Neural cell (in vitro differentiated cells): ENCODE results near the gene IDH1. TPM values are rescaled to one million over a fixed set of nuclear protein-coding genes. Genes with fewer than 3 reads are reported as not detected.

Experiments
- H2AFZ ChIP-seq: fragments of 200-600, 300-800 bp; sonication (generic), shearing (Covaris generic); 2 replicates; pipeline ENCODE4 v1.6.0; 2014; ENCODE audit warnings: low read depth, mild to moderate bottlenecking, antibody characterized with exemption, low read length, moderate library complexity
- H3F3A ChIP-seq: fragments of 200-600 bp; shearing (Covaris generic); 2 replicates; pipeline ENCODE4 v1.6.1; 2016; ENCODE audit warnings: mild to moderate bottlenecking, moderate library complexity, mixed read lengths, antibody characterized with exemption, low read length; ENCODE audit not compliant: insufficient read depth, poor library complexity, severe bottlenecking
- H3K27ac ChIP-seq: fragments of 200-600, 300-800 bp; sonication (generic), shearing (Covaris generic); 2 replicates; pipeline ENCODE4 v1.5.1; 2014; ENCODE audit warnings: mild to moderate bottlenecking, low read length, moderate library complexity
- H3K27me3 ChIP-seq: fragments of 300-800, 200-600 bp; sonication (generic), shearing (Covaris generic); 2 replicates; pipeline ENCODE4 v1.6.0; 2014; ENCODE audit warnings: mild to moderate bottlenecking, low read depth, low read length, moderate library complexity; ENCODE audit not compliant: insufficient read depth
- H3K36me3 ChIP-seq: fragments of 300-800, 200-600 bp; sonication (generic), shearing (Covaris generic); 2 replicates; pipeline ENCODE4 v1.5.1; 2014; ENCODE audit warnings: mild to moderate bottlenecking, antibody characterized with exemption, low read length, moderate library complexity; ENCODE audit not compliant: insufficient read depth
- H3K4me2 ChIP-seq: fragments of 300-800, 200-600 bp; sonication (generic), shearing (Covaris generic); 2 replicates; pipeline ENCODE4 v1.6.0; 2014; ENCODE audit warnings: mild to moderate bottlenecking, low read length
- H3K4me3 ChIP-seq: fragments of 300-800, 200-600 bp; sonication (generic), shearing (Covaris generic); 2 replicates; pipeline ENCODE4 v1.5.1; 2014; ENCODE audit warnings: mild to moderate bottlenecking, low read length, moderate library complexity
- H3K79me2 ChIP-seq: fragments of 200-600 bp; shearing (Covaris generic); replicated peaks from 2 replicates; pipeline ENCODE4 v1.6.0; 2014; ENCODE audit warnings: mild to moderate bottlenecking, low read length, moderate library complexity; ENCODE audit not compliant: insufficient read depth
- H3K9ac ChIP-seq: fragments of 300-800, 200-600 bp; sonication (generic), shearing (Covaris generic); 2 replicates; pipeline ENCODE4 v1.6.1; 2016; ENCODE audit warnings: mild to moderate bottlenecking, low read length, mixed read lengths
- H3K9me2 ChIP-seq: fragments of 200-600 bp; shearing (Covaris generic); 2 replicates; pipeline ENCODE4 v1.6.1; 2016; ENCODE audit warnings: mild to moderate bottlenecking, low read length, mixed read lengths; ENCODE audit not compliant: insufficient read depth
- H3K9me3 ChIP-seq: fragments of 200-600, 300-800 bp; sonication (generic), shearing (Covaris generic); 2 replicates; pipeline ENCODE4 v1.6.1; 2016; ENCODE audit warnings: mild to moderate bottlenecking, mixed run types, low read length, moderate library complexity, mixed read lengths
- H4K20me1 ChIP-seq: fragments of 200-600 bp; shearing (Covaris generic); 2 replicates; pipeline ENCODE4 v1.6.1; 2016; ENCODE audit warnings: mild to moderate bottlenecking, mixed run types; ENCODE audit not compliant: insufficient read depth
- EP300 ChIP-seq: fragments of 450-650 bp; conservative IDR thresholded peaks from 2 replicates; pipeline ENCODE4 v1.6.1; 2014; ENCODE audit warnings: antibody characterized with exemption, mild to moderate bottlenecking, moderate library complexity; ENCODE audit not compliant: poor library complexity, severe bottlenecking
- EZH2 ChIP-seq: fragments of 200-600, 300-800 bp; shearing (Covaris generic), sonication (generic); IDR thresholded peaks from 2 replicates; pipeline ENCODE4 v1.6.1; 2014; ENCODE audit warnings: antibody characterized with exemption, low read length, borderline replicate concordance, mild to moderate bottlenecking; ENCODE audit not compliant: insufficient read depth, poor library complexity, severe bottlenecking
- MXI1 ChIP-seq: fragments of 450-650 bp; conservative IDR thresholded peaks from 2 replicates; pipeline ENCODE4 v1.6.1; 2014; ENCODE audit warnings: antibody characterized with exemption, mild to moderate bottlenecking; ENCODE audit not compliant: poor library complexity, severe bottlenecking
- POLR2AphosphoS5 ChIP-seq: IDR thresholded peaks from 2 replicates; pipeline ENCODE4 v1.6.1; 2012
- RAD21 ChIP-seq: fragments of 450-650 bp; conservative IDR thresholded peaks from 2 replicates; pipeline ENCODE4 v1.6.1; 2014; ENCODE audit warnings: antibody characterized with exemption, mild to moderate bottlenecking, moderate library complexity
- SMC3 ChIP-seq: fragments of 450-650 bp; conservative IDR thresholded peaks from 2 replicates; pipeline ENCODE4 v1.6.1; 2014; ENCODE audit warnings: antibody characterized with exemption, mild to moderate bottlenecking, moderate library complexity; ENCODE audit not compliant: poor library complexity
- TAF1 ChIP-seq: IDR thresholded peaks from 2 replicates; pipeline ENCODE4 v1.6.1; 2012; ENCODE audit warnings: low read depth
- polyA plus RNA-seq: library from polyadenylated mRNA; depleted of rRNA; stranded (reverse); fragments of >200 nt; gene quantifications from 2 replicates; pipeline ENCODE4 v1.2.3, GENCODE V29; 2014
- TF ChIP-seq, protein P1 (sequence below): IDR thresholded peaks from 2 replicates; pipeline ENCODE4 v1.6.1; 2012; ENCODE audit warnings: borderline replicate concordance
- TF ChIP-seq, protein P2 (sequence below): fragments of 450-650 bp; IDR thresholded peaks from 2 replicates; pipeline ENCODE4 v1.5.1; 2014; ENCODE audit warnings: antibody characterized with exemption, mild to moderate bottlenecking, moderate library complexity; ENCODE audit not compliant: poor library complexity, severe bottlenecking

Gene IDH1
- polyA plus RNA-seq, 1 donor from 2014 or later: 354 TPM

DNA sequence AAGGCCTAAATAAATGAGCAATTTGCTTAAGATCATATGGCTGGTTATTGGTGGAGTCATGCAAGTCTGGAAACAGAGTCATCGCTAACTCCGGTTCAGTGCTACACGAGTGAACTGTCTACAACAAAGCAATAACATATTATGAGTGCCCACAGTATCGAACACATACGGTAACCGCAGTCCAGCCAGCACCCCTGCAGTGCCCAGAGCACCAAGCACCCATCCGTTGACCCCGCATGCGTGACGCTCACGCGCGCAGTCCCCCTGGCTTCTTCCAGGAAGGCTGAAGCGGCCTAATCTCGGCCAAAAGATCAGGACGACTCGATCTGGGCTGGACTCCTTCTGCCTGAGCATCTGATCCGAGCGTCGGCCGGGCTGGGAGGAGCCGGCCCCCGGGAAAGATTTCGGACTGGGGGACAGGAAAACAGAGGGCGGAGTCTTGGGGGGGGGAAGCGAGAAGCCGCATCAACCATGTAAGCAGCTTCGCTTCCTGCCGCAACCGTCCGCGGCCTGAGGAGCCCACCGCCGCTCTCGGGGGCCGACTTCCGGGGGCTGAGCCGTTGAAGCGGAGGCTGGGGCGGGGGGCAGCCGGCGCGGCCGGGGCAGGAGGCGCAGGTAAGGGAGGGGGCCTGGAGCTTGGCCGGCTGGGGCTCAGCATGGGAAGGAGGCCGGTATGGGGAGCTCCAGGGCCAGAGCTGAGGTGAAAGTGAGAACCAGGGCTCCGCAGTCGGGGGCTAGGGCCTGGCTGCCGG lies 11.1 kb upstream of the IDH1 start, which contains the start of gene PIKFYVE:
Gene PIKFYVE, plus strand, starts transcription at position 455 of the 752 bp plus-strand sequence. CDS start 5,265 bp downstream, outside the sequence.
- no peaks in the 10 kb centered on the region for H4K20me1 ChIP-seq
- peak within 1 kb of the TSS; percentile 78 for H3K4me3 ChIP-seq
- H3K4me2 ChIP-seq: peak within 1 kb of the TSS; percentile 83
- peak within 1 kb of the TSS; percentile 49 for H2AFZ ChIP-seq
- H3K9me2 ChIP-seq: no peaks in the 10 kb centered on the region
- H3K9ac ChIP-seq: peak within 1 kb of the TSS; percentile 67
- H3K79me2 ChIP-seq: peaks cover 28% of the 10 kb centered on the region
- no peaks in the 10 kb centered on the region for H3K36me3 ChIP-seq
- peak within 1 kb of the TSS; percentile 74 for H3K27ac ChIP-seq
- peak; percentile 49 for TF ChIP-seq EP300
- peak; percentile 83 for TF ChIP-seq MXI1
- peak; percentile 44 for TF ChIP-seq SMC3
- no peak for TF ChIP-seq RAD21
- TF ChIP-seq EZH2: no peak
- TF ChIP-seq, protein P1, sequence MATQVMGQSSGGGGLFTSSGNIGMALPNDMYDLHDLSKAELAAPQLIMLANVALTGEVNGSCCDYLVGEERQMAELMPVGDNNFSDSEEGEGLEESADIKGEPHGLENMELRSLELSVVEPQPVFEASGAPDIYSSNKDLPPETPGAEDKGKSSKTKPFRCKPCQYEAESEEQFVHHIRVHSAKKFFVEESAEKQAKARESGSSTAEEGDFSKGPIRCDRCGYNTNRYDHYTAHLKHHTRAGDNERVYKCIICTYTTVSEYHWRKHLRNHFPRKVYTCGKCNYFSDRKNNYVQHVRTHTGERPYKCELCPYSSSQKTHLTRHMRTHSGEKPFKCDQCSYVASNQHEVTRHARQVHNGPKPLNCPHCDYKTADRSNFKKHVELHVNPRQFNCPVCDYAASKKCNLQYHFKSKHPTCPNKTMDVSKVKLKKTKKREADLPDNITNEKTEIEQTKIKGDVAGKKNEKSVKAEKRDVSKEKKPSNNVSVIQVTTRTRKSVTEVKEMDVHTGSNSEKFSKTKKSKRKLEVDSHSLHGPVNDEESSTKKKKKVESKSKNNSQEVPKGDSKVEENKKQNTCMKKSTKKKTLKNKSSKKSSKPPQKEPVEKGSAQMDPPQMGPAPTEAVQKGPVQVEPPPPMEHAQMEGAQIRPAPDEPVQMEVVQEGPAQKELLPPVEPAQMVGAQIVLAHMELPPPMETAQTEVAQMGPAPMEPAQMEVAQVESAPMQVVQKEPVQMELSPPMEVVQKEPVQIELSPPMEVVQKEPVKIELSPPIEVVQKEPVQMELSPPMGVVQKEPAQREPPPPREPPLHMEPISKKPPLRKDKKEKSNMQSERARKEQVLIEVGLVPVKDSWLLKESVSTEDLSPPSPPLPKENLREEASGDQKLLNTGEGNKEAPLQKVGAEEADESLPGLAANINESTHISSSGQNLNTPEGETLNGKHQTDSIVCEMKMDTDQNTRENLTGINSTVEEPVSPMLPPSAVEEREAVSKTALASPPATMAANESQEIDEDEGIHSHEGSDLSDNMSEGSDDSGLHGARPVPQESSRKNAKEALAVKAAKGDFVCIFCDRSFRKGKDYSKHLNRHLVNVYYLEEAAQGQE: peak; percentile 45
- TF ChIP-seq, protein P2, sequence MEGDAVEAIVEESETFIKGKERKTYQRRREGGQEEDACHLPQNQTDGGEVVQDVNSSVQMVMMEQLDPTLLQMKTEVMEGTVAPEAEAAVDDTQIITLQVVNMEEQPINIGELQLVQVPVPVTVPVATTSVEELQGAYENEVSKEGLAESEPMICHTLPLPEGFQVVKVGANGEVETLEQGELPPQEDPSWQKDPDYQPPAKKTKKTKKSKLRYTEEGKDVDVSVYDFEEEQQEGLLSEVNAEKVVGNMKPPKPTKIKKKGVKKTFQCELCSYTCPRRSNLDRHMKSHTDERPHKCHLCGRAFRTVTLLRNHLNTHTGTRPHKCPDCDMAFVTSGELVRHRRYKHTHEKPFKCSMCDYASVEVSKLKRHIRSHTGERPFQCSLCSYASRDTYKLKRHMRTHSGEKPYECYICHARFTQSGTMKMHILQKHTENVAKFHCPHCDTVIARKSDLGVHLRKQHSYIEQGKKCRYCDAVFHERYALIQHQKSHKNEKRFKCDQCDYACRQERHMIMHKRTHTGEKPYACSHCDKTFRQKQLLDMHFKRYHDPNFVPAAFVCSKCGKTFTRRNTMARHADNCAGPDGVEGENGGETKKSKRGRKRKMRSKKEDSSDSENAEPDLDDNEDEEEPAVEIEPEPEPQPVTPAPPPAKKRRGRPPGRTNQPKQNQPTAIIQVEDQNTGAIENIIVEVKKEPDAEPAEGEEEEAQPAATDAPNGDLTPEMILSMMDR: no peak
- peak; percentile 47 for TF ChIP-seq TAF1
- peak; percentile 71 for TF ChIP-seq POLR2AphosphoS5
- H3F3A ChIP-seq: no peaks in the 10 kb centered on the region
- no peaks in the 10 kb centered on the region for H3K27me3 ChIP-seq
- no peaks in the 10 kb centered on the region for H3K9me3 ChIP-seq

DNA sequence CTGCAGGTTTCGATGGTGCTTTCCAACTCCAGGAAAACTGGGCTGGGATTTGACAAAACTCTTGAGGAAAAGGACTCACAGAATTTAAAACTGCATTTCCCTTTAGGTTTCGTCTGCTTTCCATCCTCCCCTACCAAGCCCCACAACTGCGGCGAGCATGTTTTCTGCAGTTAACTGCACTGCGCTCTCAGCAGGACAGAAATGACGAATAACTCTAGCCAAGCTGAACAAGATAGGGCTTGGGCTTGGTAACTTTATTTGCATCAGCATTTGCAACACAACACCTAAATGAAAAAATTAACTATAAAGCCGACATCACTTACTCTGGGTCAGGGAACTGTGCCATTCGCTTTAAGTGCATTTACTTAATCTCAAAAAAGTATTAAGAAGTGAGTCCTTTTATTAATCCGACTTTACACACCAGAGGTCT lies 10.5 kb upstream of the IDH1 start:
- Histone ChIP-seq H3K27me3 (no peaks in the 10 kb centered on the region), H3K9me3 (no peaks in the 10 kb centered on the region), H3K4me3 (peak overlapping the region; percentile 78), H3K4me2 (peak overlapping the region; percentile 83), H4K20me1 (no peaks in the 10 kb centered on the region), H3K27ac (peak overlapping the region; percentile 74), H3K9me2 (no peaks in the 10 kb centered on the region), H3F3A (no peaks in the 10 kb centered on the region), H3K79me2 (peaks cover 28% of the 10 kb centered on the region), H3K36me3 (no peaks in the 10 kb centered on the region), H3K9ac (peak overlapping the region; percentile 67), H2AFZ (peak overlapping the region; percentile 47)
- TF ChIP-seq EZH2 (no peak), POLR2AphosphoS5 (no peak), MXI1 (no peak), SMC3 (no peak), RAD21 (no peak), EP300 (no peak), TAF1 (no peak)
- TF ChIP-seq, protein P2: no peak
- TF ChIP-seq, protein P1: no peak
